Activated B cell treated with CpG ODN at 0.5 μM for 24 hours (primary cell): ENCODE data around the gene GABBR1. TPM values are rescaled to one million over a fixed set of nuclear protein-coding genes. Genes with fewer than 3 reads are reported as not detected.

Experiments
- ATAC-seq: fragments of 200-7000 bp; cut with Tn5 transposase; one replicate; pipeline ENCODE4 v1.10.0; 2021; ENCODE audit warnings: low read depth, mild to moderate bottlenecking, moderate library complexity
- CTCF ChIA-PET: fragments of 350-600 bp; sonication (Branson Sonifier 250); formaldehyde crosslinking; loops from one replicate; lab custom pipeline; 2021; ENCODE audit warnings: antibody characterized with exemption; lab: Charles Lee
- POLR2A ChIA-PET: fragments of 350-600 bp; sonication (Branson Sonifier 250); formaldehyde crosslinking; loops from one replicate; lab custom pipeline; 2021; ENCODE audit warnings: antibody characterized with exemption; lab: Charles Lee
- DNase-seq: peaks from one replicate; pipeline ENCODE4 v3.0.0; 2022
- H3K27ac Mint-ChIP-seq: one replicate; pipeline ENCODE4 v1.8.0; 2020; ENCODE audit warnings: mixed read lengths
- H3K27me3 Mint-ChIP-seq: one replicate; pipeline ENCODE4 v1.8.0; 2021; ENCODE audit warnings: mixed read lengths
- H3K36me3 Mint-ChIP-seq: one replicate; pipeline ENCODE4 v1.8.0; 2021; ENCODE audit warnings: low read depth, mixed read lengths
- H3K4me1 Mint-ChIP-seq: one replicate; pipeline ENCODE4 v1.8.0; 2021; ENCODE audit warnings: mixed read lengths
- H3K4me3 Mint-ChIP-seq: one replicate; pipeline ENCODE4 v1.8.0; 2020; ENCODE audit warnings: mild to moderate bottlenecking, mixed read lengths
- H3K9me3 Mint-ChIP-seq: one replicate; pipeline ENCODE4 v1.8.0; 2020; ENCODE audit warnings: mixed read lengths
- intact Hi-C: fragments of 100-400 bp; cut with micrococcal nuclease; formaldehyde crosslinking; loops from one replicate; pipeline ENCODE4 v1.15.1; 2024
- total RNA-seq: library from RNA; stranded (reverse); gene quantifications from 2 replicates; pipeline ENCODE4 v1.2.3, GENCODE V29; 2022
- TF ChIP-seq, protein P1 (sequence below): fragments of 200-600 bp; IDR thresholded peaks from one replicate; pipeline ENCODE4 v1.8.0; 2022; ENCODE audit warnings: antibody characterized with exemption, mild to moderate bottlenecking

Gene GABBR1
- total RNA-seq, 1 donor from 2014 or later, result 117 TPM

DNA sequence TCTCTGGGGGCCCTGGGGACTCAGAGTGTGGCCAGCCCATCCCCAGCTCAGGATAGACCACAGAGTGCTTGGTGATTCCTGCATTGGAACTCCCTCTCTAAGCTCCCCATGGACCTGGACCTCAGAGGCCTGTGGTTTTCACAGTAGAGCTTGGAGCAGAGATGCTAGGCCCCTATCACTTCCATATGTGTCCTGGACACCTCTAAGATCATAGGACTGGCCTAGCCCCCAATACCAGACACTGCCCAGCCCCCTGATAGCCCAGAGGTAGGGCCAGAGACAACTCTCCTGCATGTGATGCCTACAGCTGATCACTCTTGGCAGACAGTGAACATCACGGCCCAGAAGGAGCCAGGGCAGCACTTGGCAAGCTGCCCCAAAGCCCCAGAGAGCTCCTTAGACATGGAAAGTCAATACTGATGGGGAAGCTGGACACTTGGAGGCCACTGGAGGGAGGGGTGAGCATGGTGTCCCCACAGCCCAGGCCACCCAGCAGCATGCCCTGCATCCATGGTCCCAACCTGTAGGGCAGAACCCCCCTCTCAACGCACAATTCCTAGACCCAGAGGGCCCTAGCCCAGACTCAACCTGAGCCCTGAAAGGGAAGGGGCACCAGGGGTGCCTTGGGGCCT is 100.5 kb downstream of the GABBR1 start:
- H3K4me3 Mint-ChIP-seq, result no peak overlapping the region
- peaks cover 12% of the 10 kb centered on the region for H3K27me3 Mint-ChIP-seq
- no peaks in the 10 kb centered on the region for H3K36me3 Mint-ChIP-seq
- intact Hi-C loops, result no loop called here
- no peak overlapping the region for H3K27ac Mint-ChIP-seq
- POLR2A ChIA-PET, result no interaction called here
- no peaks in the 10 kb centered on the region for H3K9me3 Mint-ChIP-seq
- CTCF ChIA-PET, result no interaction called here
- TF ChIP-seq, protein P1, sequence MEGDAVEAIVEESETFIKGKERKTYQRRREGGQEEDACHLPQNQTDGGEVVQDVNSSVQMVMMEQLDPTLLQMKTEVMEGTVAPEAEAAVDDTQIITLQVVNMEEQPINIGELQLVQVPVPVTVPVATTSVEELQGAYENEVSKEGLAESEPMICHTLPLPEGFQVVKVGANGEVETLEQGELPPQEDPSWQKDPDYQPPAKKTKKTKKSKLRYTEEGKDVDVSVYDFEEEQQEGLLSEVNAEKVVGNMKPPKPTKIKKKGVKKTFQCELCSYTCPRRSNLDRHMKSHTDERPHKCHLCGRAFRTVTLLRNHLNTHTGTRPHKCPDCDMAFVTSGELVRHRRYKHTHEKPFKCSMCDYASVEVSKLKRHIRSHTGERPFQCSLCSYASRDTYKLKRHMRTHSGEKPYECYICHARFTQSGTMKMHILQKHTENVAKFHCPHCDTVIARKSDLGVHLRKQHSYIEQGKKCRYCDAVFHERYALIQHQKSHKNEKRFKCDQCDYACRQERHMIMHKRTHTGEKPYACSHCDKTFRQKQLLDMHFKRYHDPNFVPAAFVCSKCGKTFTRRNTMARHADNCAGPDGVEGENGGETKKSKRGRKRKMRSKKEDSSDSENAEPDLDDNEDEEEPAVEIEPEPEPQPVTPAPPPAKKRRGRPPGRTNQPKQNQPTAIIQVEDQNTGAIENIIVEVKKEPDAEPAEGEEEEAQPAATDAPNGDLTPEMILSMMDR, result no peak
- no peaks in the 10 kb centered on the region for H3K4me1 Mint-ChIP-seq
- no peak for DNase-seq
- no peak for ATAC-seq

DNA sequence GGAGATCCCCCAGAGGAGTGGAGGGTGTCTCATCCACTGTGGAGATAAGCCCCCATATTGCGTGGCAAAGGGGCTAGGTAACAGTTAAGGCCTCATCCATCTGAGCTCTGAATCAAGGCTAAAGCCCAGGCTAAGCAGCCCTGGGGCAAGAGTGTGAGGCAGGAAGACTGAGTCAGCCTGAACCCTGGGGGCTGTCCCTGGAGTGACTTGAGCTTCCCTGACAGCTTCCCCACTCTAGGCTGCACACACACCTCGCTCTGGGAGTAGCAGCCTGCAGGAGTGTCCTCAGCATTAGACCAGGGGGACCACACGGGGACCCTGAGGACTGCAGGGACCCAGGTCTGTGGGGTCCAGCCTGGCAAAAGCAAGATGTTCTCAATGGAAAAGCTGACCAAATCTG is 101.3 kb downstream of the GABBR1 start:
- Mint-ChIP-seq H3K27me3 (peaks cover 15% of the 10 kb centered on the region), H3K4me3 (no peak overlapping the region), H3K27ac (no peak overlapping the region), H3K4me1 (no peaks in the 10 kb centered on the region), H3K9me3 (no peaks in the 10 kb centered on the region), H3K36me3 (no peaks in the 10 kb centered on the region)
- ATAC-seq (no peak), DNase-seq (no peak)
- TF ChIP-seq, protein P1, result no peak
- ChIA-PET POLR2A (no interaction called here), CTCF (no interaction called here)
- intact Hi-C loops, result no loop called here

DNA sequence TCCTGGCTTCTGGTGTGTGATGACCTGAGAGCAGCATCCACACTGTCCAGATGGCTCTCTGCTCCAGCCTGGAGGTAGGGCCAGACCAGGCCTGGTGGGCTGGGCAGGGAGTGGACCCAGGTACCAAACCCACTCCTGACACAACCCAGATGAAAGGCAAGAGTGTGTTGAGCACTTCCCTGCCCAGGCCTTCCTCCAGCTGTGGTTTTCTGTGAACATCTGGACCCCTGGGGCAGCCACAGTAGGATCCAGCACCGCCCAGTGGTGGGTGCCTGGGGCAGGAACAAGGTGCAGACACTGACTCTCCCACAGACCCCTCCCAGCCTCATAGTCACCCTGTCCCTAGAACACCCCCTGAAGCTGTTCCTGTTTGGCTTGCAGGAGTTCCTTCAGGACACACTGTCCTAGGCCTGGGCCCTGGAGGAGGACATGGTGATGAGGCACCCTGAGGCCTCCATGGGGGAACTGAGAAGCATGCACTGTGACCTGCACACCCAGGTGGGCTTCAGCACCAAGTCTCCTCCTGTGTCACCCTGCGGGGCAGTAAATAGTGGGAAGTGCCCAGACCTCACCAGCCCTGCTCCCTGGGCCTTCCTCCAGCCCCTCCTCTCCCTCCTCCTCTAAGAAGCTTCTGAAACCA is 102.2 kb downstream of the GABBR1 start:
- Mint-ChIP-seq H3K9me3 (no peaks in the 10 kb centered on the region), H3K27ac (no peak overlapping the region), H3K36me3 (no peaks in the 10 kb centered on the region), H3K27me3 (peaks cover 17% of the 10 kb centered on the region), H3K4me1 (no peaks in the 10 kb centered on the region), H3K4me3 (no peak overlapping the region)
- intact Hi-C loops, result no loop called here
- POLR2A ChIA-PET, result no interaction called here
- TF ChIP-seq, protein P1, result no peak
- ATAC-seq (no peak), DNase-seq (no peak)
- CTCF ChIA-PET, result no interaction called here

DNA sequence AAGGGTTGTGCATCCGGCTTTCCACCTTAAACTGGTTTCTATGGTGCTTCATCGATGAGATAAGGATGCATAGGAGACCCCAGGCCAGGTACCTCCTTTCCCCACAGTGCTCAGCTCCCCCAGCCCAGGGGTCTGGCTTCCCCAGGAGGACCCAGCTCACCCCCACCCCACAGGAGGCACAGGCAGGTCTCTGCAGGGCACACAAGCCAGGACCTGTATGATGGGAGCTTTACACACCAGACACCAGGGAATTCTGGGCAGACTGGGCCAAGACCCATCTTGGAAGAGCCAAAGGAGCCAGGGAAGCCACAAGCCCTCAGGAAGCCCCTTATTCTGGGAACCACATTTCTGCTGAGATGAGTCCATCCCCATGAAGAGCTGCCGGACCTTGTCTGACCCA is 103.0 kb downstream of the GABBR1 start:
- Mint-ChIP-seq H3K4me3 (no peak overlapping the region), H3K27ac (no peak overlapping the region), H3K4me1 (no peaks in the 10 kb centered on the region), H3K36me3 (no peaks in the 10 kb centered on the region), H3K27me3 (peaks cover 20% of the 10 kb centered on the region), H3K9me3 (no peaks in the 10 kb centered on the region)
- POLR2A ChIA-PET, result no interaction called here
- intact Hi-C loops, result no loop called here
- CTCF ChIA-PET, result no interaction called here
- ATAC-seq, result no peak
- DNase-seq, result no peak
- TF ChIP-seq, protein P1, result no peak

DNA sequence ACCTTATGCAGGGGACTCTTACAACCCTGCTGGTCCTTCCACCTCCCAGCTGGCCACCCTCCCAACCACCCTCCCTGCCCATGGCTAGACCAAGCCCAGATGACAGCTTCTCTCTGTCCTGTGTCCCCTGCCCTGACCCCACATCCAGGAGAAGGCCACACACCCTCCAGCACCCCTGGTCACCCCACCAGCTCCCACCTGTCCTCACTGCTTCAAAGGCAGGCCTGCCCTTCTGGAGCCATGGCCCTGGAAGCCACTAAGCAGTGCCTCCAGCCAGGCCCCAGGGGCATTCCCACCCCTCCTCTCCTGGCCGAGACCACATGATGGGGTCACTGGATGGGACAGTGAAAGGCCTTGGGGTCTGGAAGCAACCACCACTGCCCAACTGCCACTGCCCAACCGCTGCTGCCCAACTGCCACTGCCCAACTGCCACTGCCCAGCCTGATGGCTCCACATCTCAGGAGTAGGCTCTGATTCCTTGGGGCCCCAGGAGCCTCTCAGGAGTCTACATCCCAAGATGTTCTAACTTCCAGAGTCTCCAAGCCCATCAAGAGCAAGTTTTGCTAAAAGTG is 103.9 kb downstream of the GABBR1 start:
- DNase-seq (no peak), ATAC-seq (no peak)
- TF ChIP-seq, protein P1, result no peak
- peaks cover 25% of the 10 kb centered on the region for H3K27me3 Mint-ChIP-seq
- no peaks in the 10 kb centered on the region for H3K9me3 Mint-ChIP-seq
- H3K4me3 Mint-ChIP-seq, result no peak overlapping the region
- no peaks in the 10 kb centered on the region for H3K4me1 Mint-ChIP-seq
- intact Hi-C loops, result no loop called here
- no peaks in the 10 kb centered on the region for H3K36me3 Mint-ChIP-seq
- POLR2A ChIA-PET, result no interaction called here
- CTCF ChIA-PET, result no interaction called here
- H3K27ac Mint-ChIP-seq, result no peak overlapping the region
